Stimulated activated CD4-positive, alpha-beta T cell treated with anti-CD3 and anti-CD28 coated beads, TNF-alpha, amount 100 ng/mL, for 48 hours (primary cell): ENCODE measurements around the gene STMN3.
A peak's percentile ranks its signal among the peaks of the same experiment; 100 is the strongest.

Source experiments
- DNase-seq, 3 donors: peaks; one replicate each; pipeline ENCODE4 v3.0.0-alpha.2; 2020; ENCODE audit warnings: low read depth in 3 of 3

STMN3 gene

DNA sequence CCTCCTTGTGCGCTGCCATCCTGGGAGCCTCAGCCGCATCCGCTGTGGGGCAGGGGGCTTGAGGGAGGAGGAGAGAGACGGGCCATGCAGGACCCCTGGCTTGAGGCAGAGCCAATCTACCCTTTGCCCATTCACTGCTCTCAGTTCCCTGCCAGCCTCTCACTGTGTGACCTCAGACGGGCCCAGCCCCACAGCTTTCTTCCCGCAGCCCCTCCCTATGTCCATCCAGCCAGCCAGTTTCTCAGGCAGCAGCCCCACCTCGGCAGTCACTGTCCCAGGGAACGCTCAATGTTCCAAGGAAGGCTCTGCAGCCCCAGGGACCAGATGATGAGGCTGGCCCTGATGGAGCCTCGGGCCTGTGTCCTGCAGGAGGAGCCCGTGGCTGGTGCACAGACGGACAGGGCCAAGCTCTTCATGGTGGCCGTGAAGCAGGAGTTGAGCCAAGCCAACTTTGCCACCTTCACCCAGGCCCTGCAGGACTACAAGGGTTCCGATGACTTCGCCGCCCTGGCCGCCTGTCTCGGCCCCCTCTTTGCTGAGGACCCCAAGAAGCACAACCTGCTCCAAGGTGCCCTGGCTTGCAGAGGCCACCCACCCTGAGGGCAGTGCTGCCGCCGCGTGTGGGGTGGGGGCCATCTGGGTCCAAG lies 39.3 kb upstream of the STMN3 start:
- no peak for DNase-seq

DNA sequence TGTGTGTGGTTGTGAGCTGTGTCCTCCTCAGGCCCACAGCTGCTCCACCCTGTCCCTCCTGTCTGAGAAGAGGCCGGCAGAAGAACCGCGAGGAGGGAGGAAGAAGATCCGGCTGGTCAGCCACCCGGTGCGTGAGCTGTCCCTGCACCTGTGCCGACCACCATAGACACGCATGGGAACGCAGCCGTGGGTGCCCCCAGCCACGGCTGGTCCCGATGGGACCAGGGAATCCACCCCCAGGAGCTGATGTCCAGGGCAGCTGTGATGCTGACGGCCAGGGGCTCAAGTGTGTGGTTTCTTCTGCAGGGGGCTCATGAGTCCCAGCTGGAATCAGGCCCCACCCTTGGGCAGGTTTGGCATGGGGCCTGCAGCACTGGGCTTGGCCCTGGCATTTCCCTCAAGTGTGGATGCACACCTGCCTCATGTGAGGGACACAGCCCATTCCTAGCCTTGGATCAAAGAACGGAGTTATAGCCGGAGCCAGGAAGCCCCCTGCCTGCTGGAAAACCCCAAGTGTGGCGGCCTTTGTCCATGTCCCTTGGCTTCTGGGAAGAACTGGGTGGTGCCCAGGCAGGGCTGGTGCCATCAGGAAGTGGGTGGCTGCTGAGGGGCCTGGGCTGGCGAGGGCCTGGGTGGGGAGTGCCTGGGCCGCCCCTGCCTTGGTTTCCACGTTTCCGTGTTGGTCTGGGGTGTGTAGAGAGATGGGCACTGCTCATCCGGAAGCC lies 38.6 kb upstream of the STMN3 start:
- DNase-seq, result no peak

DNA sequence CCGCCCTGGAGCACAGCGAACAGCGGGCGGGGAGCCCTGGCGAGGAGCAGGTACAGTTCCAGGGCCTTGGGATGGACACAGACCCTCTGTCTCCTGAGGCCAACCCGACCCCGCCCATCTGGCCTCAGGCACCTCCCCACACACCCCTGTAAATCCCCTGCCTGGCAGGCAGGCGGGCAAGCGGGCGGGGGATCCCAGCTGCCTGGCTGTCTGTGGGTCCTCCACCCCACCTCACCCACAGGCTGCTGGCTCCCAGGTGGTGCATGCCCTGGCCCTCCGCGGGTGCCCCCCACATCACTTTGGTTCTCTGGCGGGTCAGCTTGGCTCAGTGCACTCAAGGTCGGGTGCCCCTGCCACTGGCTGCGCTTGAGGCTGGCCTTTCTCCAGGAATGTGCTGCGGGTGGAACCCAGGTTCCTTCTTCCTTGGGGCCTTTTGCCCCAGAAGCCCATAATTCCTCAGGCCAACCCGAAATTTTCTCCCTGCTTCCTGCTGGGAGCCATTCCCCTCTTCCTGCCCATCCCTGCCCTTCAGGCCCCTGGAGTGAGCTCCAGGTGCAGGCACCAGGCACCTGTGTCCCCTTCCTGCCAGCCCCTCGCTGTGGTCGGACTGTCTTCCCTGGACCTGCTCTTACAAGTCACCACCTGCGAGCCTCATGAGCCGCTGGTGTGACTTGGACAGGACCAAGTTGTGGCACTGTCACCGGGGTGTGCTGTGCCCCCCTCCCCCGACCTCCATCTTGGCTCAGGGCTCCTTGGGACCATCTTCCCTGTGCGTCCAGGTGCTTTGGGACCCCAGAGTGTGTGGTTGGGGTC lies 37.9 kb upstream of the STMN3 start:
- no peak for DNase-seq

DNA sequence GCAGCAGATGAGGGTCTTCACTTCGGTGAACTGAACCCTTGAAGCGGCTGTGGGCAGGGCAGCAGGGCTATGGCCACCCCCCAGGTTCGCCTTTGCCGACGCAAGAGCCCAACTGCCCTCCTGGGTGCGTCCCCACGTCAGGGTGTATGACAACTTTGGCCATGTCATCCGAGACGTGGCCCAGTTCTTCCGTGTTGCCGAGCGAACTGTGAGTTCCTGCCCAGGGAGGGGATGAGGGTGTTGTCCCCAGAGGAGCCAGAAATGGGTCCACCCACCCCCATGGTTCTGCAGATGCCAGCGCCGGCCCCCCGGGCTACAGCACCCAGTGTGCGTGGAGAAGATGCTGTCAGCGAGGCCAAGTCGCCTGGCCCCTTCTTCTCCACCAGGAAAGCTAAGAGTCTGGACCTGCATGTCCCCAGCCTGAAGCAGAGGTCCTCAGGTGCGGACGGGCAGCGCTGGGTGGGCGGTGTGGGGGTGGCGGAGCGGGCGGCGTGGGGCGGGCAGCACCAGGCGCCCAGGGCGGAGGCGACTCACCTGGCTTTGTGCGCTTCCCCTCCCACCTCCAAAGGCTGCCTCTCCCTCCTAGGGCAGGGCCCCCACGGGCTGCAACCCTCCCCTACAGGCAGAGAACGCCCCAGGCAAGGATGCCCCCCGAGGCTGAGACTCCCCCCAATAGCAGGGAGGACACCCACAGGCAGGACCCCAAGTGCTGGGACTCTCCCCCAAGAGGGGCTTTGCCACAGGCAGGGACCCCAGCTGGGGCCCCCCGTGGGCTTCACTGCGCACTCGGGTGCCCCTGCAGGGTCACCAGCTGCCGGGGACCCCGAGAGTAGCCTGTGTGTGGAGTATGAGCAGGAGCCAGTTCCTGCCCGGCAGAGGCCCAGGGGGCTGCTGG lies 37.0 kb upstream of the STMN3 start:
- DNase-seq, result no peak

DNA sequence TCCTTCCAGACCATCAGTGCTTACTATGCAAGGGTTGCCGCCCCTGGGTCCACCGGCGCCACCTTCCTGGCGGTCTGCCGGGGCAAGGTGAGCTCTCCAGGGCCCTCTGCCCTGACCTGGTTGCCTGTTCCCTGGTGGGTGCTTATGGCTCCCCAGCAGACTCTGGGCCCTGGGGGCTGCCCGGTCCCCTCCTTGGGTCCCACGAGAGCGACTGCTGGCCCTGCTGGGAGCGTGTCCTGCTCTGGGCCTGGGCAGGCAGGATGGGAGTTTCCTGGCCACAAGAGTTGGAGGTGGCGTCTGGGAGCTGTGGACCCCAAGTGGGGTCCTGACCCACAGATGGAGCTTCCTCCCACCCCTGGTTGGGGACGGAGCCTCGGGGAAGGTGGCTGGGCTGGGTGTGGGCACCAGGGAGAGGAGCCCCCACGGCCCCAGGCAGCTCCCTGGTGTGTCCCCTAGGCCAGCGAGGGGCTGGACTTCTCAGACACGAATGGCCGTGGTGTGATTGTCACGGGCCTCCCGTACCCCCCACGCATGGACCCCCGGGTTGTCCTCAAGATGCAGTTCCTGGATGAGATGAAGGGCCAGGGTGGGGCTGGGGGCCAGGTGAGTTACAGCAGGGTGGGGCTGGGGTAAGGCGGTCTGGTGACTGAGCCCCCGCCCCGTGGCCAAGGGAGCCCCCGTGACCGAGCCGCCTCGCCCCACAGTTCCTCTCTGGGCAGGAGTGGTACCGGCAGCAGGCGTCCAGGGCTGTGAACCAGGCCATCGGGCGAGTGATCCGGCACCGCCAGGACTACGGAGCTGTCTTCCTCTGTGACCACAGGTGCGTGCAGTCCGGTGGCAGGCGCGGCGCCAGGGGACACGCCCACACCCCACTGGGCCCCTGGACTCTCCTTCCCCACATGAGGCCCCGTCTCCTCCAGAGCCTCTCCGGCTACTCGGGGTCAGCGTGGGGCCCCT lies 36.1 kb upstream of the STMN3 start:
- DNase-seq, result no peak

DNA sequence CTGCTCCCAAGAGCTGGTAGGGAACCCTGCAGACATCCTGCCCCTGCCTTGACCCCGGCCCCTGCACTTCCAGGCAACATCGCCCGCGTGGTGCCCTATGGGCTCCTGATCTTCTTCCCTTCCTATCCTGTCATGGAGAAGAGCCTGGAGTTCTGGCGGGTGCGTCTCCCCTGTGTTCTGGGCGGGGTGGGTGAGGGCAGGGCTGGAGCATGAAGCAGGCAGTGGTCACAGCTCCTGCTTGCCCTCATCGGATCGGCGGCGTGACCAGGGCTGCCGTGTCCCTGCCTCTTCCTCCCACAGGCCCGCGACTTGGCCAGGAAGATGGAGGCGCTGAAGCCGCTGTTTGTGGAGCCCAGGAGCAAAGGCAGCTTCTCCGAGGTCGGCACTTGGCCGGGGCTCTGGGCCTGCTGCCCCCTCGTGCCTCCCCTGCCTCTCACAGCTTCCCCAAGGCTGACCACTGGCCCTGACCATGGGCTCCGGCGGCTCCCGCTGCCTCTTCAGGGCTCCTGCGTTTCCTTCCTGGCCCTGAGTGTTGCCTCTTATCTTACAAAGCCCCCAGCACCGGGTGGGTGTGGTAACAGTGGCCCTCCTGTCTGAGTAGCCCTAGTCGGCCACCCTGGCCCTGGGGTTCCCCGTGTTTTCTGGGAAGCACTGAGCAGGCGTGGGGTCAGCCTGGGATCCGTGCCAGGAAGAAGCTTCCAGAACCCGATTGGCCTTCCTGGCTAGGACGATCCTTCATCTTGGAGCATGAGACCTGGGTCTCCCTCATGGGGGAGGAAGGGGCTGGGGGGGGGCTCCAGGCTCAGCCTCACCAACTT lies 35.2 kb upstream of the STMN3 start:
- DNase-seq, result no peak

DNA sequence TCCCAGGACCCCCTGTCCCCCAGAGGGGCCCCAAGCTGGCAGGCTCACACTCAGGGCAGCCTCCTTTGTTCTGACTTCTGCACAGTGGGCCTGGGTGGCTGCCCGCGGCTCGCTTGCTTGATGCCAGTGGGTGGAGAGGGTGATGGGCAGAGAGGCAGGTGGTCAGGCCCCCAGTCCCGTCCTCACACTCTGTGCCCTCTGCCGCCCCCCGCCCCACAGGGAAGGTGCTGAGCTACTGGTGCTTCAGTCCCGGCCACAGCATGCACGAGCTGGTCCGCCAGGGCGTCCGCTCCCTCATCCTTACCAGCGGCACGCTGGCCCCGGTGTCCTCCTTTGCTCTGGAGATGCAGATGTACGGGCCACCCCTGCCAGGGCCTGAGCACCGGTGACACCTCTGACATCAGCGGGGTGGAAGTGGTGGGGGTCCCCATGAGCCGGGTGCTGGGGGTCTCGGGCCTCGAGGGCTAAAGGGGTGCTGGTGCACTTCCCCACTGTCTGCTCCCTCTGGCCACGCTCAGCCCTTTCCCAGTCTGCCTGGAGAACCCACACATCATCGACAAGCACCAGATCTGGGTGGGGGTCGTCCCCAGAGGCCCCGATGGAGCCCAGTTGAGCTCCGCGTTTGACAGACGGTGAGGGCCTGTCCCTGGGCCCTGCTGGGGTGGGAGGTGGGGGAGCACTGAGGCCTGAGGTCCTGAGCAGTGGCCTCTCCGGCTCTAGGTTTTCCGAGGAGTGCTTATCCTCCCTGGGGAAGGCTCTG lies 34.4 kb upstream of the STMN3 start:
- DNase-seq, result no peak

DNA sequence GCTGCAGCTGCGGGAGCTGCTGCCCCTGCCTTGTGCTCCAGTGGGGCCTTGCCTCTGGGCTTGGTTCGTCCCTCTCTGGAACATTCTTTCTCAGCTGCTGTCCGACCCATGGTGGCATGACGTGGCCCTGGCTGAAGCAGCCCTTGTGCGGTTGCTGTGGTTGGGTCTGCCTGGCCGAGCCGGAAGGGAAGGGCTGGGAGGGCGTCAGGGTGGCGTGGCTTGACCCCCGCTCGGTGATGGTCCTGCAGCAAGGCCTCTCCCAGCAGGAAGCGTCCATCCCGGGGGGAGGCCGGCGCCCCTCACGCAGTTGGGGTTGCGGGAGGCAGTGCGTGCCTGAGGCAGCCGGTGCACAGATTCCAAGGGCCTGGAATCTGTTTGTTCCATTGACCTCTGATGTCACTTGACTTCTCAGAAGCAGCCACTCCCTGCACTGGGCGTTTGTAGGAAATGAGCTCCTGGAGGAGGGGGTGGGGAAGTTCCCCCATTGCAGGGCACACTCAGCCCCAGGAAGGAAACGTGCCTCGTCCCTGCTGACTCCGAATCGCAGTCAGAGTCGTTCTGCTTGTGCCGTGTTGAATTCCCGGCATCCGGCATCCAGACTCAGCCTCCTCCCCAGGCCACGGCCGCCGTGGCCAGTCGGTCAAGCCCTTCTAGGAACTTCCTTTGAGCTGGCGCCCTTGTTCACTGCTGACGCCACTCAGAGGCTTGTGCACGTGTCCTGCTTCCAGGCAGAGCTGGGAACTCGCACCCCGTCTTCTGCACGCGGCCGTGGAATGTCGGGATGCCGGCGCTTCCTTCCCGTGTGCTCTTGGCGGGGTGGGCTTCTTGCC lies 33.5 kb upstream of the STMN3 start:
- peak in 2 of 3 donors; percentile 51 to 53 for DNase-seq

DNA sequence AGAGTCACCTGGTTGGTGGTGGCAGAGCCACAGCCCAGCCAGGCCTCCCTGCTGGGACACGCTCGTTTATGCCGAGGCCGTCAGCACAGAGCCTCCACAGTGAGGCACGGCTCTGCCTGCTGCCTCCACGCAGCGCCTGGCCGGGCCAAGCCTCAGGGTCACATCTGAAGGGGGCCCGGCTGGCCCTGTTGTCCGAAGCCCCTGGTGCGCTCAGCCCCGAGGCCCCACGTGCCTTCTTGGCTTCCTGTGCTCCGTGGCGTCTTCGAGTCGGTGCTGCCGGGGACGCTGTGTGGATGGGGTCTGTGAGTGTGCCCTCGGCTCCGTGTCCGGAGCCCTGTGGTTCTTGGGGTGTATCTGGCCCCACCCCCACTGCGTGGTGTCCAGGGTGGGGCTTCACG lies 32.9 kb upstream of the STMN3 start:
- no peak for DNase-seq

DNA sequence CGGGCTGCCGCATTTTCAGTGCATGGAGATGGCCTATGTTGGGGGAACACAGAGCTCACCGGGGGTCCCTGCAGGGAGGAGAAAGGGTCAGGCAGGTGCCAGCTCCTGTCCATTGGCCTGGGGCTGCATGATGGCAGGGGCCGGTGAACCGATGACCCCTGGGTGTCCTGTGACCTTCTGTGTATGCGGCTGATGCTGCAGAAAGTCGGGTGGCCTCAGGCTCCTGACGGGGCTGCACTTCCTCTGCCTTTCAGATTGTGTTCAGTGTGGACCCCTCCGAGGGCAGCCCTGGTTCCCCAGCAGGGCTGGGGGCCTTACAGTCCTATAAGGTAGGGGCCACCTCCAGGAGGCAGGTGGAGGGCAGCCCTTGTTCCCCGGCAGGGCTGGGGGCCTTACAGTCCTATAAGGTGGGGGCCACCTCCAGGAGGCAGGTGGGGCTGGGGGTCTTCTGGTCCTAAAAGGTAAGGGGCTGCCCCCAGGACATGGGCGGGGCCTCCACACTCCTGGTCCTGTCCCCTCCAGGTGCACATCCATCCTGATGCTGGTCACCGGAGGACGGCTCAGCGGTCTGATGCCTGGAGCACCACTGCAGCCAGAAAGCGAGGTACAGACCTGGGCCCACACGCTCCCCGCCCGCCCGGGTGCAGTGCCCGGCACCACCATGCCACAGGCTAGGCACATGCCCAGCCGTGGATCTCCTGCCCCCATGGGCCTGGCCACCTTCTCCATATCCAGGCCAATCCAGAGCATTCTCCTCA lies 32.2 kb upstream of the STMN3 start:
- DNase-seq, result no peak

DNA sequence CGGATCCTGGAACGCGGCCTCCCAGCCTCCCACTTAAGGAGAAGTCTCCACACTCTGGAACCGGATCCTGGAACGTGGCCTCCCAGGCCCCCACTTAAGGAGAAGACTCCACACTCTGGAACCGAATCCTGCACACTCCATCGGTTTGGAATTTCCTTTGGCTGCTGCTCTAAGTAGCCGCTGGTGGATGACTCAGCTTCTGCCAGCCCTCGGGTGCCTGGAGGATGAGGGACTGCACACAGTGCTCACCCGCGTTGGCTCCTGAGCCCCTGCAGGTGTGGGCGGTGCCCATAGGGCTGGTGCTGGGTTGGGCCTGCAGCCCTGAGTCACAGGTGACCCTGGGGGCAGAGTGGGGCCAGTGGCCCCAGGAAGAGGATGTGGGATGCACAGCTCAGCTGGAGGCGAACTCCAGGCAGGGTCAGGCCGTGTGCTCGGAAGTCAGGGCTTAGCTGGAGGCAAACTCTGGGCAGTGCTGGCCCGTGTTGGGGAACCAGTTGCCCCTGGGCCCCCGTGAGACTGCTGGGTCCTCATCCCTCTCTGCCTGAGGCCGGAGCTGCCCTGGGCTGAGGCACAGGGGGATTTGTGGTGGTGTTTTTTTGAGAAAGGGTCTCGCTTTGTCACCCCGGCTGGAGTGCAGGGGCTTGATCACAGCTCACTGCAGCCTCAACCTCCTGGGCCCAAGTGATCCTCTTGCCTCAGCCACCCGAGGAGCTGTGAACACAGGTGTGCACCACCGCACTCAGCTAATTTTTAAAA lies 29.3 kb upstream of the STMN3 start:
- no peak for DNase-seq

DNA sequence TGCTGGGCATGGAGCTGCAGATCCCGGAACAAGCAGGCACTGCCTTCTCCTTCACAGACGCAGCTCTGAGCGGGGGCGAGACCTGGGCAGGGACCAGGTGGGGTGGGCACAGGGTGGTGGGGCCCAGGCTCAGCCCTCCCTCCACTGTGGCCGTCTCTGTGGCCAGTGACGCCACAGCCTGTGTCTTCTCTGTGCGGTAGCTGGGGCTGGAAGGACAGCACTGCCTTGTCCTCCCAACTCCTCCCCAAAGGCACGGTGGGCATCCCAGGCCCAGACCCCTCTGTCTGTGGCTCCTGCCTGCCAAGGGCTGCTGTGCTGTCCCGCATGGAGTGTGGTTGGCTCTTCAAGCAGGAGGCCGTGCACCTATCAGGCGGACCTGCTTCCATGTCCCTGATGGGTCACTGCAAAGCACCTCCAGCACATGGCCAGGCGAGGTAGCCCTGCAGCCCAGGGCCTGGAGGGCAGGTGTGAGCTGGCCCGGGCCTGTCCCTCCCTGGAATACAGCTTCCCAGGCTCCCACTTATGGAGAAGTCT lies 28.5 kb upstream of the STMN3 start:
- no peak for DNase-seq

DNA sequence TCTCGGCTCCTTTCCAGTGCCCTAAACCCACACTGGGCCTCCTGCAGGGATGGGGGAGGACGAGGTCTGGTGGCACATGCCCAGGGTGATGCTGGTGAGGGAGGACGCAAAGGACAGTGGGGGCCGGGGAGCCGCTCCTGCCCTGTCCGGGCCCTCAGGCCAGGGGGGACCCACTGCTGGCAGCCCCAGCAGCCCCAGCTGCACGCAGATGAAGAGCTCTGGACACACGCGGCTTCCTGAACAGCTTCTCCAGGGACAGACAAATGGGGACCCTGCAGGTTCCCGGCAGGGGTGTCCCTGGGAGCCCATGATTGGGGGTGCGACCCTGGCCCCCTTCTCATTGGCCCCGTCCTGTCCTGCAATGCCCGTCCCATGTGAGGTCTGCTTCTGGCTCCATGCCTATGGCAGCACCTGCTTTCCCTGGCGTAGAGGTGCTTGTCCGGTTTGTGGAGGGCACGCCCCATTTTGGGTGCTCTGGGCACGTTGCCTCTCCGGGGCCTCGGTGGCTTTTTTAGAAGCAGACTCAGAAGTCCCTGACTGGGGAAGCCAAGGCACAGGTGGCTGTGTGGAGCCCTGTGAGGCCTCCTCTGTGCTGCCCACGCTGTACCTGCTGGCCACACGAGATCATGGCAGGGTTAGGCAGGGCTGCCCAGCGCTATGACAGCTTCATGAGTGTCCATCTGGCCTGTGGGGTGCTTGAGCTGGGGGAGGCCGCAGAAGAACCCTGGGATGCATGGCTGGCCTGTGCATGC lies 27.8 kb upstream of the STMN3 start:
- DNase-seq, result no peak

DNA sequence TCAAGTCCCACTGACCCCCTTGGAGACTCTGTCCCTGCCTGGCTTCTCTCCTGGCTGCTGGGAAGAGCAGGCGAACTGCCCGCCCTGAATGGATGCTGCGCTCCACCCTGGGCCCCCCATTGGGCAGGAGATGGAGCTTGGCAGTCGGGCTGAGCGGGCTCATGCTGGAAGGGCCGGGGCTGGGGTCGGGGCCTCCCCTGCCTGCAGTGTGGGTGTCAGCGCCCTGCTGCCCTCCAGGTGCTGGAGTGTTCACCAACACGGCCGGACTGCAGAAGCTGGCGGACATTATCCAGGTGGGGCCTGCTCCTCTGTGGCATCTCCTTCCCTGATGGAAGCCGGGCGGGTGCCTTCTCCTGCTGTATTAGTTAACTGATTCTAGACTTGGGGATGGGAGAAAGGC lies 27.2 kb upstream of the STMN3 start:
- no peak for DNase-seq

DNA sequence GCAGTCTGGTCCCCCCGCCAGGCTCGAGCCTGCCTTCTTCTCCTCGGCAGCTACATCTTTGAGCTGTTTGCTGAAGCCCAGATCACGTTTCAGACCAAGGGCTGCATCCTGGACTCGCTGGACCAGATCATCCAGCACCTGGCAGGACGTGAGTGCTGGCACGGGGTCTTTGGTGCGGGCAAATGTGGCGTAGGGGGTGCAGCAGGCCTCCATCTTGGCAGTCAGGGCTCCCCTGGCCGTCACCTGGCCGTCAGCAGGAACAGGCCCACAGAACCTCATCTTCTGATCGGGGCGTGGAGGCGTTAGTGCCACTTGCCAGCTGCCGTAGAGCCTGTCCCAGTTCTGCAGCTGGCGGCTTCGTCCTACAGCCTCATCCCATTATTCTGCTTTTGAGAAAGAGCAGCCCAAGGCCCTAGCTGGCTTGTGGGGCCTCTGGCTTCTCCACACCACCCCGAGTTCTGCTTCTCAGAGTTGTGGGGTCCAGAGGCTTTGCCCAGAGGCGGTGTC lies 26.6 kb upstream of the STMN3 start:
- DNase-seq, result no peak
